ENCODE results near the gene VWC2L.

Gene VWC2L

DNA sequence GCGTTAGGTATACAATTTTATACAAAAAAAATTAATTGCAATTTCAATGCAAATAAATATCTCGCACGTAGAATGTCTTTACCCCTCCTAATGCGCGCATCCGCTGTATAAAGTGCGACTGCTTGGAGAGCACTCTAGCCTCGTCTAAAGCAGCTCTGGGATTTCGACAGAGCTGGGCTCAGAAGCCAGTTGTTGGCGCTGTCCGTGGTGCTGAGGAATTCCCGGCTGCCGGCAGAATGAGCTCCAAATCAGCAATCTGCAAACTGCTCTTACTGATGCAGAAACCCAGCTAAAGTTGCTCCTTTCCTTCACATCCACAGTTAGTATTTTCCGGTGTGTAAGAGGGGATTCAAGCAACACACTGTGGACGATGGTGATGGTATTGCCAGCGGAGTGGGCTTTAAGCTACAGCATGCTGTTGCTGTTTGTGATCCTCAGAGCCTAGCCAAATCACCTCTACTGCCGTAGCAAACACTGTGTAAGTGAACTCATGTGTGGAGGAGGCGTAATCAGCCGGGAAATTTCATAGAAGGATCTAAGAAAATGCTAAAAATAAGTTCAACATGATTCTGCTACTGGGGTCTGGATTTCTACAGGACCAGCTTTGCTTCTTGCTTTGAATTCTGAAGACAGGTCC lies at the start of gene VWC2L:
TSS of gene VWC2L (plus strand) at position 137 of the 637 bp plus-strand sequence. CDS start 3,140 bp downstream, outside the sequence.
- Mint-ChIP-seq H3K27me3 (no peaks in the 10 kb centered on the region), H3K4me1 (ENCODE audit: low read depth) (no peaks in the 10 kb centered on the region), H3K27ac (no peak within 1 kb of the TSS), H3K36me3 (ENCODE audit: low read depth) (no peaks in the 10 kb centered on the region), H3K9me3 (no peaks in the 10 kb centered on the region), H3K4me3 (no peak within 1 kb of the TSS)
- intact Hi-C loops (cut with micrococcal nuclease): no loop called here

GRCh38 chr2:214361116-214361515 lies 49.7 kb upstream of the VWC2L start:
- H3K4me3 Mint-ChIP-seq: no peak overlapping the region
- intact Hi-C loops (cut with micrococcal nuclease): no loop called here
- H3K36me3 Mint-ChIP-seq (ENCODE audit: low read depth): no peaks in the 10 kb centered on the region
- no peaks in the 10 kb centered on the region for H3K4me1 Mint-ChIP-seq (ENCODE audit: low read depth)
- peaks cover 23% of the 10 kb centered on the region for H3K9me3 Mint-ChIP-seq
- H3K27me3 Mint-ChIP-seq: no peaks in the 10 kb centered on the region
- H3K27ac Mint-ChIP-seq: no peak overlapping the region

DNA sequence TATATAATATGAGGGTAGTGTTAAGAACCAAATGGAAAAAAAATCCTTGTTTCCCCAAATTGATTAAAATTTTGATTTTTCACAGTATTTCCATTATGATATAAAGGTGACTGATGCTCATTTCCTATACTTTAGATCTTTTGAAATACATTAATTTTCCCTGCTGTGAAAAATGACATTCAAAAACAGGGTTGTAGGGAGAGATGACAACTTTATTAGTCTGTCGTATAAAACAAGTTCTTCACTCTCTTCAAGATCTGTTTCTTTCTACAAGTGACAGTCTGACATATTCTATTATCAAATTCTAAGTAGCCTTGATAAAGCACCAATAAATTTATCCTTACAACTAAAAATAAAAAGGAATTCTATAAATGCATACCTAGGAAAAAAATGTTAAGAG lies 45.3 kb upstream of the VWC2L start:
- Mint-ChIP-seq H3K27me3 (no peaks in the 10 kb centered on the region), H3K27ac (no peak overlapping the region), H3K4me3 (no peak overlapping the region), H3K36me3 (ENCODE audit: low read depth) (no peaks in the 10 kb centered on the region), H3K9me3 (peaks cover 8% of the 10 kb centered on the region), H3K4me1 (ENCODE audit: low read depth) (no peaks in the 10 kb centered on the region)
- intact Hi-C loops (cut with micrococcal nuclease): no loop called here

GRCh38 chr2:214367171-214367570 lies 43.7 kb upstream of the VWC2L start:
- Mint-ChIP-seq H3K27ac (no peak overlapping the region), H3K36me3 (ENCODE audit: low read depth) (no peaks in the 10 kb centered on the region), H3K27me3 (no peaks in the 10 kb centered on the region), H3K4me1 (ENCODE audit: low read depth) (no peaks in the 10 kb centered on the region), H3K4me3 (no peak overlapping the region), H3K9me3 (peaks cover 8% of the 10 kb centered on the region)
- intact Hi-C loops (cut with micrococcal nuclease): no loop called here

DNA sequence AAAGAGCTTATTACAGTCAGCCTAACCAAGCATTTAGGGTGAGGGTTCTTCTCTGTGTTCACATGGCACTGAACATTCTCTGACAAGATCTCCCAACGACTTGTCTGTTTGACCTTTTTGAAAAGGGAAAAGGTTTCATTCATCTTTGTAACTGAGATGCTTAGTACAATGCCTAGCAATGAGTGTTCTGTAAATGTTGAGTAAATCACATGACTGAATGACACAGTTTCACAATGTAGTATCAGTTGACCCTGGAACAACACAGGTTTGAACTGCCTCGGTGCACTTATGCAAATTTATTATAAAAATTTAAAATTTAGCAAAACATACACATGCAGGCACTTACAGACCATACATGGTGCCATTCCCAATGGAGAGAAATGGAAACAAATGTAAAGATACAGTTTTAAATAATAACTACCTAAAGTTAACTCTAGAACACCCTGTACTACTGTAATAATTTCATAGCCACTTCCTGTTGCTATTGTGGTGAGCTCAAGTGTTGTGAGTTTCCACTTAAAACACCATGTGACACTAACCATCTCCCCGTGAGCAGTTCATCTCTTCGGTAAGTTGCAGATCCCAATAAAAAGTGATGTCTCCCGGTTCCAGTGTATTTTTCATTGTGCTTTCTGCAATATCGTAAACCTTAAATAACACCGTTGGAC lies 34.1 kb upstream of the VWC2L start:
- no peaks in the 10 kb centered on the region for H3K27me3 Mint-ChIP-seq
- intact Hi-C loops (cut with micrococcal nuclease): no loop called here
- H3K27ac Mint-ChIP-seq: no peak overlapping the region
- no peaks in the 10 kb centered on the region for H3K4me1 Mint-ChIP-seq (ENCODE audit: low read depth)
- no peaks in the 10 kb centered on the region for H3K9me3 Mint-ChIP-seq
- no peak overlapping the region for H3K4me3 Mint-ChIP-seq
- H3K36me3 Mint-ChIP-seq (ENCODE audit: low read depth): no peaks in the 10 kb centered on the region

GRCh38 chr2:214377286-214377624 lies 33.6 kb upstream of the VWC2L start:
- no peak overlapping the region for H3K4me3 Mint-ChIP-seq
- H3K36me3 Mint-ChIP-seq (ENCODE audit: low read depth): no peaks in the 10 kb centered on the region
- H3K27me3 Mint-ChIP-seq: no peaks in the 10 kb centered on the region
- no peaks in the 10 kb centered on the region for H3K9me3 Mint-ChIP-seq
- intact Hi-C loops (cut with micrococcal nuclease): no loop called here
- H3K27ac Mint-ChIP-seq: no peak overlapping the region
- no peaks in the 10 kb centered on the region for H3K4me1 Mint-ChIP-seq (ENCODE audit: low read depth)

GRCh38 chr2:214378455-214379103 lies 32.3 kb upstream of the VWC2L start:
- H3K4me3 Mint-ChIP-seq: no peak overlapping the region
- intact Hi-C loops (cut with micrococcal nuclease): no loop called here
- H3K9me3 Mint-ChIP-seq: no peaks in the 10 kb centered on the region
- H3K36me3 Mint-ChIP-seq (ENCODE audit: low read depth): no peaks in the 10 kb centered on the region
- no peaks in the 10 kb centered on the region for H3K27me3 Mint-ChIP-seq
- no peak overlapping the region for H3K27ac Mint-ChIP-seq
- H3K4me1 Mint-ChIP-seq (ENCODE audit: low read depth): no peaks in the 10 kb centered on the region

DNA sequence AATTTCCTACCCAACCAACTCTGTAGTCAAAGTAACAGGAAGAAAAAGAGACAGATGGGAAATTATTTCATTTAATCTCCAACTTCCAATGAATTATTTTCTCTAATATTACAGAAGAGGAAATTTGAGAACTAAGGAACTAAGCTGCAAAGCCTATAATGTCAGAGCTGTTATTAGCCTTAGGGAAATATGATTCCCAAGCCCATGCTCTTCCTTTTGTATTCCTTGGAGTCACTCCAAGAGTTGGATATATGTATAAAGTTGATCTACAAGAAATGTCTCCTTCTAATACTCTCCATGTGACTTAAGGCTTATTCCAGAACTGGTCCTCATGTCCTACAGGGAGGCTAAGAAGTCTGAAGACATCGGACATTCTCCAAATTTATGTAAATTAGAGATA lies 31.6 kb upstream of the VWC2L start:
- H3K27me3 Mint-ChIP-seq: no peaks in the 10 kb centered on the region
- H3K4me3 Mint-ChIP-seq: no peak overlapping the region
- H3K27ac Mint-ChIP-seq: no peak overlapping the region
- no peaks in the 10 kb centered on the region for H3K36me3 Mint-ChIP-seq (ENCODE audit: low read depth)
- H3K9me3 Mint-ChIP-seq: no peaks in the 10 kb centered on the region
- no peaks in the 10 kb centered on the region for H3K4me1 Mint-ChIP-seq (ENCODE audit: low read depth)
- intact Hi-C loops (cut with micrococcal nuclease): no loop called here

DNA sequence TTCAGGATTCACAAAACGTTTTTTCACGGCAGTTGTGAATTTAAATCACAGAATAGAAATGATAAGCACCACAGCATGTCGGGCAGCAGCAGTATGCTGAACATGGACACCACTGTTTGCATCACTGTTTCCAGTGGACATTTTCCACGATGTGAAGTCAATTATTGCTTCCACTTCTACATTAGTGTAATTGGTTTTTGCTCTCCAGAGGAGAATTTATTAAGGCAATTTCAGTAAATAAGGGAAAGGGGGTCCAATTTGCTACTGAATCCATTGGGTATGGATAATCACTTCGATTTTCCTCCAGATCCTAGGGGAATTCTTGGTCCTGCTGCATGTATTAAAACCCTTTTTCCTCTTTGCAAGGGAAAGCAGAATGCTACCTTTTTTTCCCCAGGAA lies 30.2 kb upstream of the VWC2L start:
- Mint-ChIP-seq H3K36me3 (ENCODE audit: low read depth) (no peaks in the 10 kb centered on the region), H3K27me3 (no peaks in the 10 kb centered on the region), H3K4me1 (ENCODE audit: low read depth) (no peaks in the 10 kb centered on the region), H3K27ac (no peak overlapping the region), H3K9me3 (no peaks in the 10 kb centered on the region), H3K4me3 (no peak overlapping the region)
- intact Hi-C loops (cut with micrococcal nuclease): no loop called here

- Mint-ChIP-seq H3K4me1 (ENCODE audit: low read depth) (no peaks in the 10 kb centered on the region), H3K27me3 (no peaks in the 10 kb centered on the region), H3K4me3 (no peak overlapping the region), H3K9me3 (no peaks in the 10 kb centered on the region), H3K36me3 (ENCODE audit: low read depth) (no peaks in the 10 kb centered on the region), H3K27ac (no peak overlapping the region)
- intact Hi-C loops (cut with micrococcal nuclease): no loop called here
These were observed 28.6 kb upstream of the VWC2L start for GRCh38 chr2:214382229-214382628.

- no peak overlapping the region for H3K27ac Mint-ChIP-seq
- H3K4me3 Mint-ChIP-seq: no peak overlapping the region
- H3K9me3 Mint-ChIP-seq: no peaks in the 10 kb centered on the region
- no peaks in the 10 kb centered on the region for H3K4me1 Mint-ChIP-seq (ENCODE audit: low read depth)
- H3K36me3 Mint-ChIP-seq (ENCODE audit: low read depth): no peaks in the 10 kb centered on the region
- H3K27me3 Mint-ChIP-seq: no peaks in the 10 kb centered on the region
- intact Hi-C loops (cut with micrococcal nuclease): no loop called here
These were observed 24.1 kb upstream of the VWC2L start for GRCh38 chr2:214386720-214387119.

DNA sequence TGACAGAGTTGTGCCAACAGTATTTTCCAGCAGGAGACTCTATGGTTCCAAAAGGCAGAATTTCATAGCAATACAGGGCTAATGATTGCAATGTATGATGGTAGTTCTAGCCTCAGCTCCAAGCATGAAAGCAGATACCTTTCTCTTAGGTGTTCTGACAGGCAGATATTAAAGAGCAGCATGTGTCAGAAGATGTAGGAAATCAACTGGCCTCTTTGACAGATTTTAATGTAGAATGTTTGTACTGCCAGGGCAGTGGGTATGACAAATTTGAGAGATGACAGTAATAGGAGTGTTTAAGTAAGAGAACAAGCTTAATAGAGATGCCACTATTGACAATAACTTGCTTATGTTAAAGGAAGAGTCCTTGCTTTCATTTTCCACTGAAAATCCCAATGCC lies 21.5 kb upstream of the VWC2L start:
- H3K27me3 Mint-ChIP-seq: no peaks in the 10 kb centered on the region
- intact Hi-C loops (cut with micrococcal nuclease): no loop called here
- H3K4me1 Mint-ChIP-seq (ENCODE audit: low read depth): no peaks in the 10 kb centered on the region
- H3K4me3 Mint-ChIP-seq: no peak overlapping the region
- H3K9me3 Mint-ChIP-seq: no peaks in the 10 kb centered on the region
- H3K36me3 Mint-ChIP-seq (ENCODE audit: low read depth): no peaks in the 10 kb centered on the region
- H3K27ac Mint-ChIP-seq: no peak overlapping the region

DNA sequence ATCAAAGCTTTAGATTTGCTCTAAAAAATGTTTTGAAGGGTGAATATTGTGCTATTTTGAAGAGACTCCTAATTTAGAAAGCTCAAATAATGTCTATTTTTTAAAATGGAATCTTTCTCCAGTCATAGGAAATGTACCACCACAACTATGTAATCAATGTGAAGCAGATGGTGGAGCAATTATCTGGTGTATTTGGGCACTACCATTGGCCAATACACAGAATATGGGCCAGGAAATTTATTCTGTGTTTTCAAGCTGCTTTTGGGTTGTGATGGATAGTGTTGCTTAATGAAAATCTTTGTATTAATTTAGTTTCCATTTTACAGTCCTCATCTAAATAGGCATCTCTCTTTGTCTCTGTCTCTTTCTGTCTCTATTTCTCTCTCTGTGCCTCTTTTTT lies 17.1 kb upstream of the VWC2L start:
- intact Hi-C loops (cut with micrococcal nuclease): no loop called here
- H3K27ac Mint-ChIP-seq: no peak overlapping the region

DNA sequence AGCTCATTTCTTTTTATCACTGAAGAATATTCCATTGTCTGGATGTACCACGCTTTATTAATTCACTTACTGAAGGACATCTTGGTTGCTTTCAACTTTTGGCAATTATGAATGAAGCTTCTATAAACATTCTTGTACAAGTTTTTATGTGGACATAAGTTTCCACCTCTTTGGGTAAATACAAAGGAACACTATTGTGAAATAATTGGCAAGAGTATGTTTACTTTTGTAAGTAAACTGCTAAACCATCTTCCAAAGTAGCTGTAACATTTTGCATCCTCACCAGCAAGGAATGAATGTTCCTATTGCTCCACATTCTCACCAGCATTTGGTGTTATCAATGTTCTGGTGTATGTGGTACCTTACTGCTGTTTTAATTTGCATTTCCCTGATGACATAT lies 15.8 kb upstream of the VWC2L start:
- no peaks in the 10 kb centered on the region for H3K9me3 Mint-ChIP-seq
- intact Hi-C loops (cut with micrococcal nuclease): no loop called here
- H3K4me1 Mint-ChIP-seq (ENCODE audit: low read depth): no peaks in the 10 kb centered on the region

More for the DNA sequence above, 17.1 kb upstream of the VWC2L start:
- Mint-ChIP-seq H3K4me3 (no peak overlapping the region), H3K4me1 (ENCODE audit: low read depth) (no peaks in the 10 kb centered on the region), H3K27me3 (no peaks in the 10 kb centered on the region), H3K36me3 (ENCODE audit: low read depth) (no peaks in the 10 kb centered on the region), H3K9me3 (no peaks in the 10 kb centered on the region)

DNA sequence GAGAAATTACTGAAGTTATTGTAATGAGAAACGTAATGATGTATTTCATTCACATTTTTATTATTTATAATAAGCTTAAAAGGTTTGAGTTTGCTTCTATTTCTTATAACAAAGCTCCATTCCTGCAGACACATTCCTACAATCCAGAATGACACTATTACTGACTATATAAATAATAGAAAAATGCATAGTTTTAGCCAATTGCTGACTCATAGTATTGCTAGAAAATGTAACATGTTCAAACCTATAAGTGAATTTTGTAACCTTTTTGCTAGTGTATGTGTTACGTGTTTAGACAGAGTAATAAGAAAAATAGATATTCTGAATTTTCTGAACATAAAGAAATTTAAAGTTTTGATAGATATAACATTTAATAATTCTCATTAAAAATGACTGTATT lies 9.3 kb upstream of the VWC2L start:
- Mint-ChIP-seq H3K9me3 (no peaks in the 10 kb centered on the region), H3K4me3 (no peak overlapping the region), H3K4me1 (ENCODE audit: low read depth) (no peaks in the 10 kb centered on the region), H3K27ac (no peak overlapping the region), H3K36me3 (ENCODE audit: low read depth) (no peaks in the 10 kb centered on the region), H3K27me3 (no peaks in the 10 kb centered on the region)
- intact Hi-C loops (cut with micrococcal nuclease): no loop called here

More for the DNA sequence above, 15.8 kb upstream of the VWC2L start:
- Mint-ChIP-seq H3K27ac (no peak overlapping the region), H3K36me3 (ENCODE audit: low read depth) (no peaks in the 10 kb centered on the region), H3K27me3 (no peaks in the 10 kb centered on the region), H3K4me3 (no peak overlapping the region)

Measured in dendritic cell treated with granulocyte-macrophage colony-stimulating factor and Interleukin-4, amounts not matched to agents 40 ng/mL and 50 ng/mL, for 4 days (primary cell).